Hematopoietic multipotent progenitor cell treated with erythropoietin and hydrocortisone succinate and interleukin-3 and kit ligand, for 6 days (in vitro differentiated cells): ENCODE results near the gene MMP23B.
A peak's percentile ranks its signal among the peaks of the same experiment; 100 is the strongest.
"Not testable (repeated sequence)": the region's sequence is repeated elsewhere in the genome, so short reads cannot be mapped to it uniquely, and the experiment has no call there.

Experiments used
- DNase-seq: peaks from one replicate; pipeline ENCODE4 v3.0.0-alpha.2; 2015

The MMP23B gene

GRCh38 chr1:1631782-1632420, at the start of gene MMP23B:
Gene MMP23B, plus strand, starts transcription at chr1:1632173. Its CDS starts 46 bp downstream, at chr1:1632219.
- no peak for DNase-seq

- DNase-seq: no peak
These were observed 49.2 kb upstream of the MMP23B start for GRCh38 chr1:1582585-1583346.

- no peak for DNase-seq
These were observed 48.5 kb upstream of the MMP23B start for GRCh38 chr1:1583347-1584010.

- DNase-seq: no peak
These were observed 40.5 kb upstream of the MMP23B start for GRCh38 chr1:1591452-1591851.

GRCh38 chr1:1593834-1594601, 38.0 kb upstream of the MMP23B start:
- no peak for DNase-seq

GRCh38 chr1:1594602-1595260, 37.2 kb upstream of the MMP23B start:
- no peak for DNase-seq

GRCh38 chr1:1595341-1595740, 36.6 kb upstream of the MMP23B start:
- DNase-seq: not testable (repeated sequence)

- no peak for DNase-seq
These were observed 35.3 kb upstream of the MMP23B start for GRCh38 chr1:1596493-1597274.

GRCh38 chr1:1597275-1597930, 34.6 kb upstream of the MMP23B start:
- DNase-seq: peak; percentile 67

GRCh38 chr1:1598051-1598719, 33.8 kb upstream of the MMP23B start:
- no peak for DNase-seq

GRCh38 chr1:1598720-1599029, 33.3 kb upstream of the MMP23B start:
- no peak for DNase-seq

GRCh38 chr1:1599030-1599934, 32.7 kb upstream of the MMP23B start:
- peak; percentile 54 for DNase-seq

GRCh38 chr1:1599935-1600860, 31.8 kb upstream of the MMP23B start, which contains the start of gene FNDC10:
Gene FNDC10, minus strand, starts transcription at chr1:1600135. Its CDS starts 120 bp downstream, at chr1:1600015.
- DNase-seq: no peak

- no peak for DNase-seq
These were observed 31.0 kb upstream of the MMP23B start for GRCh38 chr1:1600861-1601563.

GRCh38 chr1:1601564-1602303, 30.2 kb upstream of the MMP23B start:
- DNase-seq: no peak

- DNase-seq: no peak
These were observed 29.5 kb upstream of the MMP23B start for GRCh38 chr1:1602304-1602967.
